Measurements from ENCODE around the gene ELOVL6. TPM values are rescaled to one million over a fixed set of nuclear protein-coding genes. Genes with fewer than 3 reads are reported as not detected.

ELOVL6 gene
- total RNA-seq, 4 donors from 2014 or later = 5.5 to 12.9 (median 9.7) TPM; not detected in 1

GRCh38 chr4:110216129-110216528, 17.7 kb upstream of the ELOVL6 start:
- Histone ChIP-seq H3K4me3 (no peak overlapping the region), H3K4me1 (no peaks in the 10 kb centered on the region), H3K9me3 (no peaks in the 10 kb centered on the region), H3K27me3 (no peaks in the 10 kb centered on the region), H3K36me3 (no peaks in the 10 kb centered on the region), H3K27ac (no peak overlapping the region)
- no peak for TF ChIP-seq POLR2A (IDR thresholded peaks at IDR 0.05)
- TF ChIP-seq CTCF (IDR thresholded peaks at IDR 0.05) = no peak
- no peak for DNase-seq
- intact Hi-C loops (cut with DNase I; ENCODE audit: low total_unique reads) = loop anchor here (10.0 kb wide), 1 partner anchor 171 kb away; no protein-coding TSS in a partner anchor

GRCh38 chr4:110211770-110212061, 13.3 kb upstream of the ELOVL6 start:
- Histone ChIP-seq H3K9me3 (no peaks in the 10 kb centered on the region), H3K4me1 (no peaks in the 10 kb centered on the region), H3K27ac (no peak overlapping the region), H3K27me3 (no peaks in the 10 kb centered on the region), H3K4me3 (no peak overlapping the region), H3K36me3 (no peaks in the 10 kb centered on the region)
- no peak for DNase-seq
- TF ChIP-seq POLR2A (IDR thresholded peaks at IDR 0.05) = no peak
- intact Hi-C loops (cut with DNase I; ENCODE audit: low total_unique reads) = loop anchor here (10.0 kb wide), 1 partner anchor 167 kb away; no protein-coding TSS in a partner anchor

GRCh38 chr4:110211007-110211769, 12.8 kb upstream of the ELOVL6 start:
- H3K9me3 ChIP-seq = no peaks in the 10 kb centered on the region
- H3K27me3 ChIP-seq = no peaks in the 10 kb centered on the region
- no peak for DNase-seq
- H3K36me3 ChIP-seq = no peaks in the 10 kb centered on the region
- intact Hi-C loops (cut with DNase I; ENCODE audit: low total_unique reads) = loop anchor here (10.0 kb wide), 1 partner anchor 166 kb away; no protein-coding TSS in a partner anchor
- H3K4me1 ChIP-seq = no peaks in the 10 kb centered on the region
- no peak overlapping the region for H3K27ac ChIP-seq
- peak; percentile 59 to 75 (median 65) for TF ChIP-seq CTCF (IDR thresholded peaks at IDR 0.05)
- no peak for TF ChIP-seq POLR2A (IDR thresholded peaks at IDR 0.05)
- H3K4me3 ChIP-seq = no peak overlapping the region

- TF ChIP-seq CTCF (IDR thresholded peaks at IDR 0.05) (no peak), POLR2A (IDR thresholded peaks at IDR 0.05) (no peak)
- no peak overlapping the region for H3K4me3 ChIP-seq
- no peak for DNase-seq
- no peaks in the 10 kb centered on the region for H3K36me3 ChIP-seq
- no peaks in the 10 kb centered on the region for H3K9me3 ChIP-seq
- H3K27ac ChIP-seq = no peak overlapping the region
- intact Hi-C loops (cut with DNase I; ENCODE audit: low total_unique reads) = no loop called here
- no peaks in the 10 kb centered on the region for H3K27me3 ChIP-seq
- no peaks in the 10 kb centered on the region for H3K4me1 ChIP-seq
Observed at GRCh38 chr4:110208419-110208818, 10.0 kb upstream of the ELOVL6 start.

GRCh38 chr4:110207233-110207632, 8.8 kb upstream of the ELOVL6 start:
- Histone ChIP-seq H3K27me3 (no peaks in the 10 kb centered on the region), H3K36me3 (no peaks in the 10 kb centered on the region), H3K4me1 (no peaks in the 10 kb centered on the region), H3K9me3 (no peaks in the 10 kb centered on the region), H3K27ac (no peak overlapping the region), H3K4me3 (no peak overlapping the region)
- TF ChIP-seq POLR2A (IDR thresholded peaks at IDR 0.05) = no peak
- no peak for TF ChIP-seq CTCF (IDR thresholded peaks at IDR 0.05)
- DNase-seq = no peak
- intact Hi-C loops (cut with DNase I; ENCODE audit: low total_unique reads) = no loop called here
